M059J (cell line): ENCODE data around the gene RAVER2. TPM values are rescaled to one million over a fixed set of nuclear protein-coding genes. Genes with fewer than 3 reads are reported as not detected.
"Not testable (repeated sequence)": the region's sequence is repeated elsewhere in the genome, so short reads cannot be mapped to it uniquely, and the experiment has no call there.

Source experiments
- DNase-seq: peaks from one replicate; pipeline ENCODE4 v3.0.0-alpha.2; 2012; ENCODE audit warnings: low read depth
- total RNA-seq: library from RNA; depleted of rRNA; stranded (reverse); fragments of >200 nt; shearing (Covaris generic); gene quantifications from 2 replicates; pipeline ENCODE4 v1.2.3, GENCODE V29; 2014

RAVER2 gene
- total RNA-seq, 1 experiment from 2014 or later = 2.4 TPM

DNA sequence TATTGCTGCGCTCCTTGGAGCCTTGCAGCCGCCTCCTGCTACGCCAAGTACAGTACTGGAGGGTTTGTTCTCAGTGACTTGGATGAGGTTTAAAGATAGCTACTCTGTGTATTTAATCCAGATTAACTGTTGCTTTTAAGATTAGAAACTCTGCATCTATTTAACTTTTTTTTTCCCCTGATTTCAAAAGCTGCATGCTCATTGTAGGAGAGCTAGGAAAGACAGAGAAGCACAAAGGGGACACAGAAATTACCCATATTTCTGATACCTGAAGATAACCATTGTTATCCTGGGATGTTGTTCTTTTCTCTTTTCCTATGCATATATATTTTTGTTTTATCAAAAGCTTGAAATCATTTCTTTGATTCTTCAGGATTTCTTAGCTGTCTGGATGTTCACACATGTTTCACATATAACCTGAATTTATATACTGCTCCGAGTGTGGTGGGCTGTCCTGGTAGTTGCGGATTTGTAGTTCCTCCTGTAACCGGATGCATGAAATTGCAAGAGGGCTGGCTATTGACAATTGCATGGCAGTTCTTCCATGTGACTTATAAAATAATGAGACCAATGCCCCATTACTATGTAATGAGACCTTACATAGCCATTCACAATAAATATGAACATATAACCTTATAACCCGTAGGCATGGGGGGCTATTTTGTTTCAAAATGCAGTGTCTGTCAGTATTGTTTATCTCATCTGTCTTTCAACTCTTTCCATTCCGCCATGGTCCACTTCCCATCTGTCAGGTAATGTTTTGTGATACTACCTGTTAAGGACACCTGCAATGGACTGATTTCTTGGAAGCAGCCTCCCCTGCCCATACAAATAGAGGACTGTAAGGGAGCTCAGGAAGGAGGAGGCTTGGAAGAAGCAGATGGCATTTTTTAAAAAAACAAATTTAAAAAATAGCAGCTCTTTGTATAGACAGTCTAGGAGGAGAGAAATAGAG lies 1.4 kb downstream of the RAVER2 start:
- no peak for DNase-seq

- DNase-seq = no peak
These were observed 3.3 kb downstream of the RAVER2 start for GRCh38 chr1:64748222-64748621.

DNA sequence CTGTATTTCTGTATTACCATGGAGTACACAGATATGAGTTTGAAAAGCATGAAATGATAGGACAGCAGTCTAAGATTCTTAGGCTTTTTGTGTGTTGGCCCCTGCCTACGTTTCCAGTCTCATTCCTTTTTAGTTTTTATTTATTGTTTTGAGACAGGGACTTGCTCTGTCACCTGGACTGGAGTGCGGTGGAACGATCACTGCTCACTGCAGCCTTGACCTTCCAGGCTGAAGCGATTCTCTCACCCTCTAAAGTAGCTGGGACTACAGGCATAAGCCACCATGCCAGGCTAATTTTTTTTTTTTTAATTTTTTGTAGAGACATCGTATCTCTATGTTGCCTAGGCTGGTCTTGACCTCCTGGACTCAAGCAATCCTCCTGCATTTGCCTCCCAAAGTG lies 3.8 kb downstream of the RAVER2 start:
- DNase-seq = no peak

DNA sequence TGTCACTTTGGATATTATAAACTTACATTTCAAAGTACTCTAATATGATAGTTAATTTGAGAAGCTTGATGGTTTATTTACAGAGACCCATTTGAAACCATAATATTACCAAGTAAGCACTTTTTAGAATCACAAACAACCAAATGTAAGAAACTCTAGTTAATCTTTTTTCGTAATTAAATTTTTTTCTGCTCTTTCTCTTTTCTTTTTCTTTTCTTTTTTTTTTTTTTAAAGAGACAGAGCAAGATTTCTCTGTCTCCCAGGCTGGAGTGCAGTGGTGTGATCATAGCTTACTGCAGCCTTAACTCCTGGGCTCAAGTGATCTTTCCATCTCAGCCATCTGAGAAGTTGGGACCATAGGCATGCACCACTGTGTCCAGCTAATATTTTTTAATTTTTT lies 5.2 kb downstream of the RAVER2 start:
- no peak for DNase-seq

DNA sequence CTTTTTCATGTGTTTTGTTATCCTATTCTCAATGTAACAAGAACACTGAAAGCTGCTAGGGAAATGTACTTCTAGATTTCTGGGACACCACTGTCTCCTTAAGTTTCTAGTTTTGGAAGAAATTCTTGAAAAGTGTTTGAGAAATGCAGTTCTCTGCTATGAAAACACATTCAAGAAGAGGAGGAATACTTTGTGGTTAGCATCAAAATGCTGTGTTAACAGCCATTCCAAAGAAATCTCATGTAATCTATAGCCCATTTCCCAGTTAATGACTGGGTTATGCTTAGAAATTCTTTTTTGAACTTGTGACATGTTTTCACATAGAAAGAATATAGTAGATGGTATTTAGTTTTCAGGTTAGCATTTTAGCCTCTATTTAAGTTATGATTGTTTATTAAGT lies 6.0 kb downstream of the RAVER2 start:
- DNase-seq = no peak

- no peak for DNase-seq
These were observed 9.3 kb downstream of the RAVER2 start for GRCh38 chr1:64754173-64754572.

DNA sequence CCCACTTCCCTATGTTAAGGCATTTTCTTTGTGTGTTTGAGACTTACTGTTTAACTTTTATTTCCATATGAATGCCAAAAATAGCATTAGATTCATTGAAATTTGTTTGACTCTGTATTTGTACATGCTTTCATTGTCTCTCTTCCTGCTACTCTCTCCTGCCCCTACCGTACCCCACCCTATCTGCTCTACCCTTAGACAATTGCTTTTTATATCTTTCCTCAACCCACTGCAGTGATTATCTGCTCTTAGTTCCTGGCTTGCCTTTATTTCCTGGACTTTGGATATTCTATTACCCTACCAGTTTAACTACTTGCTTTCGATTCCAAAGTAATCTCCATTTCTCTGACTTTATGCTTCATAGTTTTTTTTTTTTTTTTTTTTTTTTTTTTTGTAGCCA lies 10.5 kb downstream of the RAVER2 start:
- no peak for DNase-seq

DNA sequence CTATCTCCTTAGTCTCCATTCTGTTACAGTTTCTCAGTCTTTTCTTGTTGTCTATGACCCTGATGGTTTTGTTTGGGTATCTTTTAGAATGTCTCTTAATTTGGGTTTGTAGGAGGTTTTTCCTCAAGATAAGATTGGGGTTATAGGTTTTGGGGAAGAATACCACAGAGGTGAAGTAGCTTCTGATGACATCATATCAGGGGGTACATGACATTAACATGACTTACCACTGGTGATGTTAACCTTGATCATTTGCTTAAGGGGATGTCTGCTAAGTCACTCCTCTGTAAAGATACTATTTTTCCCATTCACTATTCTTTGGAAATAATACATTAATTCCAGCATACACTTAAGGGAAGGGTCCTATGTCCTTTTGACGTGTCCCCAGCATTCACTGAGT lies 11.9 kb downstream of the RAVER2 start:
- no peak for DNase-seq

DNA sequence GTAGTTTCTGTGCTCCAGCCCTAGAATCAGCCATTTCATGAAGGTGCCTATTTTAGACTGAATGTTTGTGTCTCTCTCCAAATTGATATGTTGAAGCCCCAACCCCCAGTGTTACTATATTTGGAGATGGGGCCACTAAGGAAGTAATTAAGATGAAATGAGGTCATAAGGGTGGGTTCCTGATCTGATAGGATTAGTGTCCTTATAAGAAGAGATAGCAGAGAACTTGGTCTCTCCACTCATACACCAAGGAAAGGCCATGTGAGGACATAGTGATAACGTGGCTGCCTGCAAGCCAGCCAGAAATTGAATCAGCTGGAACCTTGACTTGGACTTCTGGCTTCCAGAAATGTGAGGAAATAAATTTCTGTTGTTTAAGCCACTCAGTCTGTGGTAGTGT lies 12.3 kb downstream of the RAVER2 start:
- DNase-seq = no peak

DNA sequence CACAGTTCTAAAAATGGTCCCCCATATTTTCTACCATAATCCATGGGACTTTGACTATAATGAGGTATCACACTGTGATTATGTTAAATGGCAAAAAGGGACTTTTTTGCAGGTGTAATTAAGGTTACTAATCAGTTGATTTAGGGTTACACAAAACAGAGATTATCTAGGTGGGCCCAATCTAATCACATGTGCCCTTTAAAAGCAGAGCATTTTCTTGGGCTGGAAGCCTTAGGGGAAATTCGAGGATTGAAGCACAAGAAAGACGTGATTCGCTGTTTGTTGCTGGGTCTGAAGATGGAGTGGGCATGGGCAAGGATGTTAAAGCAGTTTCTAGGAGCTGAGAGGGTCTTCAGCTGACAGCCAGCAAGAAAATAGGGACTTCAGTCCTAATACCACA lies 13.4 kb downstream of the RAVER2 start:
- DNase-seq = no peak

- DNase-seq = no peak
These were observed 15.1 kb downstream of the RAVER2 start for GRCh38 chr1:64759968-64760367.

DNA sequence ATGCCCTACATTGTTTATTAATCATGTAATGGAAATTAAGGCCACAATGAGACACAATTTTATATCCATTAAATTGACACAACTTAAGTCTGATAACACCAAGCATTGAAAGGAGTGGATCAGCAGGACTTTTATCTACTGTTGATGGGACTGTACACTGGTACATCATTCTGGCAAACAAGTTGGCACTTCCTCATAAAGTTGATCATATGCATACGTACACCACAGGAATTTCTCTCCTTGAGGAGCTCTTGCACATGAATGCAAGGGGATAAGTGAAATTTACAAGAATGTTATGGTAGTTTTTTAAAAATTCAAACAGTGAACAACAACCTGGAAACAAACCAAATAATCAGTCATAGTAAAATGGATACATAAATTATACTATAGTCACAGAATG lies 20.1 kb downstream of the RAVER2 start:
- DNase-seq = no peak

- DNase-seq = no peak
These were observed 21.0 kb downstream of the RAVER2 start for GRCh38 chr1:64765826-64766225.

GRCh38 chr1:64766429-64766828 lies 21.6 kb downstream of the RAVER2 start:
- DNase-seq = no peak

- no peak for DNase-seq
These were observed 24.6 kb downstream of the RAVER2 start for GRCh38 chr1:64769482-64769881.

- DNase-seq = no peak
These were observed 25.1 kb downstream of the RAVER2 start for GRCh38 chr1:64769971-64770370.

- DNase-seq = not testable (repeated sequence)
These were observed 28.4 kb downstream of the RAVER2 start for GRCh38 chr1:64773306-64773705.

- no peak for DNase-seq
These were observed 30.2 kb downstream of the RAVER2 start for GRCh38 chr1:64775113-64775512.

GRCh38 chr1:64782044-64782443 lies 37.2 kb downstream of the RAVER2 start:
- not testable (repeated sequence) for DNase-seq

GRCh38 chr1:64782848-64783247 lies 38.0 kb downstream of the RAVER2 start:
- DNase-seq = not testable (repeated sequence)

- no peak for DNase-seq
These were observed 46.1 kb downstream of the RAVER2 start for GRCh38 chr1:64790832-64791487.

- no peak for DNase-seq
These were observed 54.0 kb downstream of the RAVER2 start for GRCh38 chr1:64798872-64799271.

GRCh38 chr1:64801851-64802523 lies 57.1 kb downstream of the RAVER2 start:
- no peak for DNase-seq
